GM23338 (cell line): ENCODE measurements around the gene PTGDS. TPM values are rescaled to one million over a fixed set of nuclear protein-coding genes. Genes with fewer than 3 reads are reported as not detected.

Experiments
- ATAC-seq: fragments of 200-7000 bp; cut with Tn5 transposase; 3 replicates; pipeline ENCODE4 v1.9.1; 2020
- DNase-seq: peaks from one replicate; pipeline ENCODE4 v3.0.0-alpha.2; 2015; ENCODE audit warnings: low spot score
- H2AFZ ChIP-seq: fragments of 200-600 bp; sonication (generic); 2 replicates; pipeline ENCODE4 v1.8.0; 2016; ENCODE audit warnings: antibody characterized with exemption, mild to moderate bottlenecking, moderate library complexity
- H3F3A ChIP-seq: fragments of 200-600 bp; sonication (generic); replicated peaks from 2 replicates; pipeline ENCODE4 v1.8.0; 2017; ENCODE audit warnings: antibody characterized with exemption, mixed run types, low read depth
- H3K27ac ChIP-seq: fragments of 200-600 bp; sonication (generic); 2 replicates; pipeline ENCODE4 v1.6.1; 2016; ENCODE audit warnings: low read depth
- H3K27me3 ChIP-seq: fragments of 200-600 bp; sonication (generic); 2 replicates; pipeline ENCODE4 v1.8.0; 2016; ENCODE audit warnings: mild to moderate bottlenecking, mixed run types, moderate library complexity; ENCODE audit not compliant: insufficient read depth
- H3K36me3 ChIP-seq: fragments of 200-600 bp; sonication (generic); 2 replicates; pipeline ENCODE4 v1.8.0; 2016; ENCODE audit warnings: mild to moderate bottlenecking; ENCODE audit not compliant: insufficient read depth
- H3K4me1 ChIP-seq: fragments of 200-600 bp; sonication (generic); 2 replicates; pipeline ENCODE4 v1.8.0; 2016; ENCODE audit warnings: mild to moderate bottlenecking, moderate library complexity; ENCODE audit not compliant: insufficient read depth
- H3K4me2 ChIP-seq: fragments of 200-600 bp; sonication (generic); 2 replicates; pipeline ENCODE4 v1.7.1; 2017; ENCODE audit warnings: mixed run types
- H3K4me3 ChIP-seq: fragments of 200-600 bp; sonication (generic); 2 replicates; pipeline ENCODE4 v1.6.1; 2016; ENCODE audit warnings: mixed run types
- H3K79me2 ChIP-seq: fragments of 200-600 bp; sonication (generic); replicated peaks from 2 replicates; pipeline ENCODE4 v1.8.0; 2017; ENCODE audit warnings: mild to moderate bottlenecking; ENCODE audit not compliant: insufficient read depth
- H3K9me2 ChIP-seq: fragments of 200-600 bp; sonication (generic); 2 replicates; pipeline ENCODE4 v1.8.0; 2017; ENCODE audit not compliant: insufficient read depth
- H4K20me1 ChIP-seq: fragments of 200-600 bp; sonication (generic); replicated peaks from 2 replicates; pipeline ENCODE4 v1.8.0; 2017; ENCODE audit warnings: mild to moderate bottlenecking; ENCODE audit not compliant: insufficient read depth
- H3K27ac Mint-ChIP-seq: 2 replicates; pipeline ENCODE4 v1.8.0; 2020; ENCODE audit warnings: inconsistent platforms, mild to moderate bottlenecking, moderate library complexity, mixed read lengths
- H3K27me3 Mint-ChIP-seq: 3 replicates; pipeline ENCODE4 v1.8.0; 2022; ENCODE audit warnings: low read depth, mild to moderate bottlenecking, moderate library complexity, mixed read lengths, inconsistent platforms; ENCODE audit not compliant: insufficient read depth, poor library complexity
- H3K36me3 Mint-ChIP-seq: 3 replicates; pipeline ENCODE4 v1.8.0; 2021; ENCODE audit warnings: low read depth, mild to moderate bottlenecking, inconsistent platforms, moderate library complexity, mixed read lengths
- H3K4me1 Mint-ChIP-seq: 3 replicates; pipeline ENCODE4 v1.8.0; 2020; ENCODE audit warnings: mild to moderate bottlenecking, inconsistent platforms, mixed read lengths
- H3K4me3 Mint-ChIP-seq: 3 replicates; pipeline ENCODE4 v1.8.0; 2021; ENCODE audit warnings: moderate library complexity, mild to moderate bottlenecking, inconsistent platforms, mixed read lengths
- H3K9me3 Mint-ChIP-seq: 3 replicates; pipeline ENCODE4 v1.8.0; 2020; ENCODE audit warnings: moderate library complexity, mild to moderate bottlenecking, inconsistent platforms, mixed read lengths
- EZH2phosphoT487 ChIP-seq: fragments of 200-600 bp; sonication (generic); IDR thresholded peaks from one replicate; pipeline ENCODE4 v1.8.1; 2018; ENCODE audit warnings: antibody characterized with exemption; ENCODE audit not compliant: unreplicated experiment
- NANOG ChIP-seq: IDR thresholded peaks from 2 replicates; pipeline ENCODE4 v1.6.1; 2016; ENCODE audit warnings: antibody characterized with exemption, borderline replicate concordance
- POLR2AphosphoS5 ChIP-seq: IDR thresholded peaks from 2 replicates; pipeline ENCODE4 v1.6.1; 2016; ENCODE audit warnings: antibody characterized with exemption, low read depth
- REST ChIP-seq: IDR thresholded peaks from one replicate; pipeline ENCODE4 v1.6.1; 2018; ENCODE audit warnings: antibody characterized with exemption; ENCODE audit not compliant: unreplicated experiment
- STAT1 ChIP-seq: IDR thresholded peaks from one replicate; pipeline ENCODE4 v1.6.1; 2016; ENCODE audit warnings: antibody characterized with exemption; ENCODE audit not compliant: unreplicated experiment
- ZNF114 ChIP-seq: fragments of 250-450 bp; sonication (Bioruptor Pico); IDR thresholded peaks from 2 replicates; pipeline ENCODE4 v1.5.0; 2020; ENCODE audit warnings: mild to moderate bottlenecking, moderate library complexity
- ZNF331 ChIP-seq: fragments of 250-450 bp; sonication (Bioruptor Pico); IDR thresholded peaks from 2 replicates; pipeline ENCODE4 v1.5.0; 2020; ENCODE audit warnings: low read depth, mild to moderate bottlenecking, moderate library complexity
- ZNF462 ChIP-seq: fragments of 250-450 bp; sonication (Bioruptor Pico); IDR thresholded peaks from 2 replicates; pipeline ENCODE4 v1.5.0; 2020; ENCODE audit warnings: mild to moderate bottlenecking, moderate library complexity
- polyA plus RNA-seq: library from polyadenylated mRNA; unstranded; fragments of >200 nt; fragmentation: Nextera tagmentation; extraction: Ambion mirVana; gene quantifications from 2 replicates; pipeline ENCODE4 v1.2.1, GENCODE V29; 2016
- total RNA-seq: library from RNA; depleted of rRNA; stranded (reverse); fragments of >200 nt; shearing (Covaris generic); gene quantifications from 2 replicates; pipeline ENCODE4 v1.2.3, GENCODE V29; 2014

PTGDS gene
- total and polyA plus RNA-seq, 2 experiments from 2014 or later, result 1.9 to 3.1 TPM

GRCh38 chr9:136964171-136964689 is 13.1 kb upstream of the PTGDS start:
- H3K4me3 Mint-ChIP-seq, result no peak overlapping the region
- no peaks in the 10 kb centered on the region for H3K79me2 ChIP-seq
- TF ChIP-seq ZNF114 (CRISPR knock-in tag) (no peak), REST (peak; percentile 29)
- no peak overlapping the region for H3K4me3 ChIP-seq
- H3K27ac ChIP-seq, result no peak overlapping the region
- ATAC-seq, result no peak; the same call in 2 of the 3 replicates
- no peaks in the 10 kb centered on the region for H3K36me3 Mint-ChIP-seq
- H3K9me2 ChIP-seq, result no peaks in the 10 kb centered on the region
- DNase-seq, result no peak
- peaks cover 4% of the 10 kb centered on the region for H3K27me3 Mint-ChIP-seq
- peaks cover 9% of the 10 kb centered on the region for H3K4me1 ChIP-seq
- H3K4me2 ChIP-seq, result no peak overlapping the region
- H3K36me3 ChIP-seq, result no peaks in the 10 kb centered on the region
- no peak overlapping the region for H2AFZ ChIP-seq
- no peaks in the 10 kb centered on the region for H3F3A ChIP-seq
- peaks cover 9% of the 10 kb centered on the region for H3K4me1 Mint-ChIP-seq
- no peaks in the 10 kb centered on the region for H4K20me1 ChIP-seq
- H3K9me3 Mint-ChIP-seq, result no peaks in the 10 kb centered on the region; the same call in 2 of the 3 replicates
- H3K27ac Mint-ChIP-seq, result no peak overlapping the region
- H3K27me3 ChIP-seq, result no peaks in the 10 kb centered on the region

GRCh38 chr9:136964833-136965422 is 12.4 kb upstream of the PTGDS start:
- Mint-ChIP-seq H3K9me3 (no peaks in the 10 kb centered on the region; the same call in 2 of the 3 replicates), H3K27ac (no peak overlapping the region), H3K36me3 (no peaks in the 10 kb centered on the region), H3K27me3 (peaks cover 4% of the 10 kb centered on the region), H3K4me1 (peaks cover 9% of the 10 kb centered on the region), H3K4me3 (no peak overlapping the region)
- ATAC-seq (no peak), DNase-seq (no peak)
- no peaks in the 10 kb centered on the region for H3K79me2 ChIP-seq
- no peak overlapping the region for H2AFZ ChIP-seq
- no peak overlapping the region for H3K4me2 ChIP-seq
- no peaks in the 10 kb centered on the region for H4K20me1 ChIP-seq
- no peak overlapping the region for H3K4me3 ChIP-seq
- peaks cover 9% of the 10 kb centered on the region for H3K4me1 ChIP-seq
- H3K27ac ChIP-seq, result no peak overlapping the region
- no peaks in the 10 kb centered on the region for H3K9me2 ChIP-seq
- no peaks in the 10 kb centered on the region for H3K27me3 ChIP-seq
- no peaks in the 10 kb centered on the region for H3K36me3 ChIP-seq
- no peaks in the 10 kb centered on the region for H3F3A ChIP-seq
- TF ChIP-seq POLR2AphosphoS5 (no peak), ZNF114 (CRISPR knock-in tag) (no peak), NANOG (no peak), STAT1 (no peak), EZH2phosphoT487 (no peak), ZNF462 (CRISPR knock-in tag) (no peak), ZNF331 (no peak)
